ENCODE results near the gene ZFHX3. TPM values are rescaled to one million over a fixed set of nuclear protein-coding genes. Genes with fewer than 3 reads are reported as not detected.

Gene ZFHX3
- total RNA-seq, 6 experiments from 2014 or later, result 7.1 to 9.4 (median 7.7) TPM

DNA sequence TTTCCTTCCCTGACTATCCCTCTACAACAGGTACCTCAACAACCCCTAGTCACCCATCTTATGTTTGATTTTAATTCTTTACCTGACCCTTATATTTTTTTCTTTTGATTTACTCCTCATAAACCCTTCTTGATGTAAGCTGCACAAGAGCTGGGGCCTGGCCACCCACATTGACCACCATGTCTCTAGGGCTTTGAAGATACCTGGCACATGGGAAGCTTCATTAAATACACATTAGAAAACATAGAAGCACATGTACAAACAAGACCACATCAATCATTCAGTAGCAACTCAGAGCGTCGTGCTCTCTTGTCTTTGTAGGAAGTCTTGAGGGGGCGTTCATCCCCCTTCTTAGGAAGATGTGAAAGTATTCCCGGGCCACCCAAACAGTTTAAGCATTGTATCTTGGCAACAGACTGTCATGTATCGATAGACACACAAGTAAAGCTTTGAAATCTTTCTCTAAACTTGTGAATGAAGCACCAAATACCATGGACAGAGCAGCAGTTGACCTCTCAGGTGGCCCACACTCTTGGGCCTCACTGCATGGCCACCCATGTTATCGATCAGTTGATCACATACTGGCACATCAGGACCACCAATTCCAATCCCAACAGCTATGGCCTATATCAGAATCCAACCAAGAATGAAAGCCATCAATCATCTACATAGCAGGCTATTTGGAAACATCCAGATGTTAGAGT lies 183.6 kb downstream of the ZFHX3 start:
- H3K4me3 ChIP-seq, result no peak overlapping the region
- WGBS (ENCODE audit: insufficient coverage, low coverage, low lambda C conversion rate, missing lambda C conversion rate), result 89% methylated on average over 6 of the region's 6 CpGs
- intact Hi-C loops (cut with DNase I), result no loop called here
- no peak overlapping the region for H3K27ac ChIP-seq
- ATAC-seq (no peak), DNase-seq (no peak)
- no peaks in the 10 kb centered on the region for H3K9me3 ChIP-seq
- H3K36me3 ChIP-seq, result no peaks in the 10 kb centered on the region
- no peaks in the 10 kb centered on the region for H3K27me3 ChIP-seq
- no peaks in the 10 kb centered on the region for H3K4me1 ChIP-seq
- no peak for TF ChIP-seq CTCF (IDR thresholded peaks at IDR 0.05)
- TF ChIP-seq POLR2A (IDR thresholded peaks at IDR 0.05), result no peak

- intact Hi-C loops (cut with DNase I), result no loop called here
- DNase-seq (no peak), ATAC-seq (no peak)
- H3K4me1 ChIP-seq, result no peaks in the 10 kb centered on the region
- no peaks in the 10 kb centered on the region for H3K9me3 ChIP-seq
- H3K27me3 ChIP-seq, result no peaks in the 10 kb centered on the region
- H3K27ac ChIP-seq, result no peak overlapping the region
- TF ChIP-seq CTCF (IDR thresholded peaks at IDR 0.05) (no peak), POLR2A (IDR thresholded peaks at IDR 0.05) (no peak)
- H3K36me3 ChIP-seq, result no peaks in the 10 kb centered on the region
- no peak overlapping the region for H3K4me3 ChIP-seq
These were observed 185.8 kb downstream of the ZFHX3 start for GRCh38 chr16:72862090-72862489.

GRCh38 chr16:72860726-72861562 lies 187.0 kb downstream of the ZFHX3 start:
- no peaks in the 10 kb centered on the region for H3K9me3 ChIP-seq
- H3K27me3 ChIP-seq, result no peaks in the 10 kb centered on the region
- no peaks in the 10 kb centered on the region for H3K36me3 ChIP-seq
- ATAC-seq, result no peak
- TF ChIP-seq CTCF (IDR thresholded peaks at IDR 0.05), result no peak
- TF ChIP-seq POLR2A (IDR thresholded peaks at IDR 0.05), result no peak
- 82% methylated on average over 11 of the region's 14 CpGs for WGBS (ENCODE audit: insufficient coverage, low coverage, low lambda C conversion rate, missing lambda C conversion rate)
- H3K27ac ChIP-seq, result no peak overlapping the region
- no peaks in the 10 kb centered on the region for H3K4me1 ChIP-seq
- no peak for DNase-seq
- intact Hi-C loops (cut with DNase I), result no loop called here
- H3K4me3 ChIP-seq, result no peak overlapping the region

GRCh38 chr16:72859581-72859980 lies 188.3 kb downstream of the ZFHX3 start:
- TF ChIP-seq CTCF (IDR thresholded peaks at IDR 0.05) (no peak), POLR2A (IDR thresholded peaks at IDR 0.05) (no peak)
- intact Hi-C loops (cut with DNase I), result no loop called here
- Histone ChIP-seq H3K4me1 (no peaks in the 10 kb centered on the region), H3K27ac (no peak overlapping the region), H3K36me3 (no peaks in the 10 kb centered on the region), H3K4me3 (no peak overlapping the region), H3K27me3 (no peaks in the 10 kb centered on the region), H3K9me3 (no peaks in the 10 kb centered on the region)
- no peak for ATAC-seq
- DNase-seq, result no peak
- WGBS (ENCODE audit: insufficient coverage, low coverage, low lambda C conversion rate, missing lambda C conversion rate), result 89% methylated on average over 6 of the region's 6 CpGs

Measured in right lobe of liver (tissue), 6 donors.